GM12872 (cell line): ENCODE results near the gene TSPAN5.

ENCODE experiments used
- TF ChIP-seq, protein P1 (sequence below): IDR thresholded peaks from 3 replicates; pipeline ENCODE4 v1.5.1; 2011; ENCODE audit warnings: low read depth, mild to moderate bottlenecking, low read length, moderate library complexity; ENCODE audit not compliant: insufficient read depth

Gene TSPAN5

GRCh38 chr4:98514741-98515469 lies 143.5 kb downstream of the TSPAN5 start:
- TF ChIP-seq, protein P1, sequence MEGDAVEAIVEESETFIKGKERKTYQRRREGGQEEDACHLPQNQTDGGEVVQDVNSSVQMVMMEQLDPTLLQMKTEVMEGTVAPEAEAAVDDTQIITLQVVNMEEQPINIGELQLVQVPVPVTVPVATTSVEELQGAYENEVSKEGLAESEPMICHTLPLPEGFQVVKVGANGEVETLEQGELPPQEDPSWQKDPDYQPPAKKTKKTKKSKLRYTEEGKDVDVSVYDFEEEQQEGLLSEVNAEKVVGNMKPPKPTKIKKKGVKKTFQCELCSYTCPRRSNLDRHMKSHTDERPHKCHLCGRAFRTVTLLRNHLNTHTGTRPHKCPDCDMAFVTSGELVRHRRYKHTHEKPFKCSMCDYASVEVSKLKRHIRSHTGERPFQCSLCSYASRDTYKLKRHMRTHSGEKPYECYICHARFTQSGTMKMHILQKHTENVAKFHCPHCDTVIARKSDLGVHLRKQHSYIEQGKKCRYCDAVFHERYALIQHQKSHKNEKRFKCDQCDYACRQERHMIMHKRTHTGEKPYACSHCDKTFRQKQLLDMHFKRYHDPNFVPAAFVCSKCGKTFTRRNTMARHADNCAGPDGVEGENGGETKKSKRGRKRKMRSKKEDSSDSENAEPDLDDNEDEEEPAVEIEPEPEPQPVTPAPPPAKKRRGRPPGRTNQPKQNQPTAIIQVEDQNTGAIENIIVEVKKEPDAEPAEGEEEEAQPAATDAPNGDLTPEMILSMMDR: no peak

DNA sequence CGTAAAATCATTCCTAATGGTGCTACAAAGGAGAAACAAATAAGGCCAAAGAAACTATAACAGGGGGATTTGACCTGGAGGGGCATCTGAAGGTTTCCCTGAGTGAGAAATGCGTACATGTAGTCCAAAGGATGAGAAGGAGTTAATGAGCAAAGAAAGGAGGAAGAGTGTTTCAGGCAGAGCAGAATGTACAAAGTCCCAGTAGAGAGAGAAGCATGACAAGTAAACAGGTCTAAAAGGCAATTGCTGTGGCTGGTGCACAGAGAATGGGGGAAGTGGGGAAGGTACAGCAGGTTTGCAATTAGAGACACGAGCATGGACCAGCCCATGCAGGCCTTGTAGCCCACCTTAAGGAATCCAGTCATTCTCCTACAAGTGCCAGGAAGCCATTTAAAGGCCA lies 145.5 kb downstream of the TSPAN5 start:
- TF ChIP-seq, protein P1: no peak

GRCh38 chr4:98510757-98511517 lies 147.5 kb downstream of the TSPAN5 start:
- TF ChIP-seq, protein P1: no peak

GRCh38 chr4:98510340-98510739 lies 148.1 kb downstream of the TSPAN5 start:
- TF ChIP-seq, protein P1: no peak

- TF ChIP-seq, protein P1: no peak
These were observed 148.7 kb downstream of the TSPAN5 start for GRCh38 chr4:98509721-98510120.

DNA sequence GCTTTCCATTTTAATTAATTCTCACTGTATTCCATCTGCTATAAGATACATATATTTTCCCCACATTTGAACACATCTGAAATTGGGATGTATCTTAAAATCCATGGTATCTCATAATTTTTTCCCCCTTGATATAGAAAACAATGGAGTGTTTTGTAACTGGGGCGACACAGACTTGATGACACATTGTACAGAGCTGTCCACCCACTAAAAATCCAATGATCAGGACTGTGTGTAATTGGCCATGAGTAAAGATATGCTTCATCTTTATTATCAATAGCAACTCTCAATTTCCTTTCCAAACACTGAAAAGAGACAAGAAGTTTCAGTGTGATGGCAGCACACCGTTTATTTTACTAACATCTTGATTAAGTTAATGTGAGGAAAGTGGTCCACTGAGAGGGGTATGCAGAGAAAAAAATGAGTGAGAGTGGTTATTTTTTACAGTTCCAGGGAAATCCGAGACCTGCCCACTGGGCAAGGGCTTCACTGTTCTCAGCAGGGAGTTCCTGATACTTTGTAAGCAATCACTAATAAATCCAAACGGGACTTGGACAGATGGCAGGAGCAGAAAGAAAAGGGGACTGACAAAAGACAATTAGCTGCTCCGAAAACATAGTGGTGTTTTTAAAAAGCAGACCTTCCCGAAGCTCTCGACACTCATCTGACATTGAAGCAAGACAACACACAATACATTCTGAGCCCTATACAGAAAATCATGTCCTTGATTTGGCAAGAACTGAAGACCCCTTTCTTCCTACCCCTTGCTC lies 149.4 kb downstream of the TSPAN5 start:
- TF ChIP-seq, protein P1: no peak

GRCh38 chr4:98508248-98508647 lies 150.2 kb downstream of the TSPAN5 start:
- TF ChIP-seq, protein P1: no peak
